GM12801 (cell line): ENCODE results near the gene SATB1.

Experiments
- TF ChIP-seq, protein P1 (sequence below): IDR thresholded peaks from one replicate; pipeline ENCODE4 v1.5.1; 2011; ENCODE audit warnings: control low read depth; ENCODE audit not compliant: insufficient read length; ENCODE audit errors: extremely low read depth

SATB1 gene

DNA sequence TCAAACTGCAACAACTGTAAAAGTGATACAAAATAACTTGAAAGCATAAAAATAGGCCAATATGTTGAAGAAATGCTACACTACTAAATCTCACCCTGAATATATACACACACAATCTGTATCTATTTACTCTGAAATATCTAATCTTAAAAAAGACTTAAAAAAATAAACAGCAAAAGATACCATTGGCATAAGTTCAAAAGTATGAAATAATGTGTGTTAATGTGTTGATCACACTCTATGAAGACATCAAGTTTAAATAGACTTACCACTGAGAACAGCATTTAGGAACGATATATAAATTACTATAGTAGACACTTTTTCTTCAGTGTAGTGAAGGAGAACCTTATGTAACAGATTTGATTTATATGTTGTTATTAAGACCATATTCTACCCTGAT, 14.1 kb upstream of the SATB1 start:
- TF ChIP-seq, protein P1, sequence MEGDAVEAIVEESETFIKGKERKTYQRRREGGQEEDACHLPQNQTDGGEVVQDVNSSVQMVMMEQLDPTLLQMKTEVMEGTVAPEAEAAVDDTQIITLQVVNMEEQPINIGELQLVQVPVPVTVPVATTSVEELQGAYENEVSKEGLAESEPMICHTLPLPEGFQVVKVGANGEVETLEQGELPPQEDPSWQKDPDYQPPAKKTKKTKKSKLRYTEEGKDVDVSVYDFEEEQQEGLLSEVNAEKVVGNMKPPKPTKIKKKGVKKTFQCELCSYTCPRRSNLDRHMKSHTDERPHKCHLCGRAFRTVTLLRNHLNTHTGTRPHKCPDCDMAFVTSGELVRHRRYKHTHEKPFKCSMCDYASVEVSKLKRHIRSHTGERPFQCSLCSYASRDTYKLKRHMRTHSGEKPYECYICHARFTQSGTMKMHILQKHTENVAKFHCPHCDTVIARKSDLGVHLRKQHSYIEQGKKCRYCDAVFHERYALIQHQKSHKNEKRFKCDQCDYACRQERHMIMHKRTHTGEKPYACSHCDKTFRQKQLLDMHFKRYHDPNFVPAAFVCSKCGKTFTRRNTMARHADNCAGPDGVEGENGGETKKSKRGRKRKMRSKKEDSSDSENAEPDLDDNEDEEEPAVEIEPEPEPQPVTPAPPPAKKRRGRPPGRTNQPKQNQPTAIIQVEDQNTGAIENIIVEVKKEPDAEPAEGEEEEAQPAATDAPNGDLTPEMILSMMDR: no peak

- TF ChIP-seq, protein P1: no peak
Measured at GRCh38 chr3:18438586-18438985, 13.4 kb upstream of the SATB1 start.

DNA sequence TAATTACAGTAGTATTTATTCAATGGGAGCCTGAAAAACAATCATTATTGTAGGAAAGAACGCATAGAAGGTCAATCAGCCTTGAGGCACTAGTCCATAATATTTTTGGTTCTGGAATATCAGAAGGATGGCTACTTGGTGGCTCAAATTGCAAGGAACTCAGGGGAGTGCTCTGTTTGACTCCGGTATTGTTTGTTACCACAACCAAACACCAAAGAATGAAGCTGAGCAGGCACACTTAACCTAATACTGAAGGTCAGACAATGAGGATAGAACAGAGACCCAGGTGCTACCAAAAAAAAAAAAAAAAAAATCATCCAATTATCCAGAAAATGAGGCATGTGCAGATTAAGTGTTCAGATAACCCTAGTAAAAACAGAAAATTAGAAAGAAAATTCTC, 11.1 kb upstream of the SATB1 start:
- TF ChIP-seq, protein P1: no peak

GRCh38 chr3:18434711-18435110, 9.6 kb upstream of the SATB1 start:
- TF ChIP-seq, protein P1: no peak

DNA sequence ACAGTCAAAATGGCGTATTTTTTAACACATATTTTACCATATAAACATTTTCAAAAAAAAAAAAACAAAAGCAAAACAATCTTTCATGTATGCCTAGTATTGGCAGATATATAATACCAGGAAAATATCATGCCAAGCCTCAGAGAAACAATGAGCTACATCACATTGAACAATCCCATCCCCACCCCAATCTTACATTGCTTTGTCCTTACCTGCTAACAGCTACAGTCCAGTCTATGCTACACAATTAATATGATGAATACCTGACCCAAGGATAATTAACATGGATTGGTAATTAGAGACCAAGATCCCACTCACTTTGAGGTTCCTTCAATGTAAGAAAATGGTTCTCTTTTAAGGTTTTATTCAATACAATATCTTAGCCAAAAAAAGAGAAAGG, 7.6 kb upstream of the SATB1 start:
- TF ChIP-seq, protein P1: no peak

DNA sequence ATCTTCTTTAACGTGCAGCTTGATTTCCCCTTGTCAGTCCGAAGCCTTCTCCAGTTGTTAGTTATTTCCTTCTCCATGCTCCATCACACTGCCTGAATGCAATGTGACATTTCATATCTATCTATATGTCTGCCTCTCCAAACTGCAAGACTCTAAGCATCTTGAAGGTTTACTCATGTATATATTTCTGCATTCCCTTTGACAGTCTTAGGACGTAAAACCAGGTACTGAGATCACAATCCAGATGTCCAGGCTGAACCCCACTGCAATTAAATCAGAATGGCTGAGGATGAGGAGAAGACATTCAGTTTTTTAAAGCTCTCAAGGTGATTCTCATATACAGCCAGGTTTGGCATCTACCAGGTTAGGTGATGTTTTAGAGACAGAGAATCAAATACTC, 6.1 kb upstream of the SATB1 start:
- TF ChIP-seq, protein P1: no peak

- TF ChIP-seq, protein P1: no peak
Measured at GRCh38 chr3:18428991-18429745, 4.0 kb upstream of the SATB1 start.

GRCh38 chr3:18428036-18428435, 2.9 kb upstream of the SATB1 start:
- TF ChIP-seq, protein P1: no peak
